ENCODE measurements around the gene PTPN21.

The PTPN21 gene

DNA sequence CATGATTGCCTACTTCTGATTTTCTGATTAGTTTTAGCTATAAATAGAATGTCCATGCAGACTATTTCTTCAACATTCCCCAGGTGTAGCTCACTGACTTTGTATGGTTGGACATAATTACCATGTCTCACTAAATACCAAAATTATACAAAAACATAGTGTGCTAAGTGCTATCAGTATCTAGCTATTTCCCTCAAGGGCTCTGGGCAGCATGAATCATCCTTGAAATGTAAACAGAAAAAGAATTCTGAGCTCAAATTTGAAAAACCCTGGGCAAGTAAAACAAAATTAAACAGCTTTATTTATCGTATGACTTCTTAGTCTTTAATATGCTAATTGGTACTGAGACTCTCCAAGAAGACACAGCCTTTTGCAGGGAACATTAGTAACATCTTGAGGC is 86.4 kb downstream of the PTPN21 start:
- peak; percentile 47 for DNase-seq (ENCODE audit: low read depth)

GRCh38 chr14:88463318-88463717 is 91.5 kb downstream of the PTPN21 start:
- no peak for DNase-seq (ENCODE audit: low read depth)

DNA sequence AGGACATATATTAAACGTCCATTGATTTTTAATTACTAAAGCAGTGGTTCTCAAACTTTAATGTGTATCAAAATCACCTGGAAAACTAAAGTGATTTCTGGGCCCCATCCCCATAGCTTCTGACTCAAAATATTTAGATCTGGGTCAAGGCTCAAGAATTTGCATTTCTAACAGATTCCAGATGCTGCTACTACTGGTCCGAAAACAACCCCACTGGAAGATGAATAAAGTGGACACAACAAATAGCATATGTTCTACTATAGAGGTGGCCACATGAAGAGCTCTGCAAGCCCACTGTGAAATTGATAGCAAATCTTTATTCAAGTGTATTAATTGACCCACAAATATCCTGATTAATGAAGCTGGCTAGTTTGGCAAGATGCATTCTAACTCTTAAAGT is 99.9 kb downstream of the PTPN21 start:
- no peak for DNase-seq (ENCODE audit: low read depth)

GRCh38 chr14:88452231-88452630 is 102.6 kb downstream of the PTPN21 start:
- no peak for DNase-seq (ENCODE audit: low read depth)

GRCh38 chr14:88439088-88439487 is 115.7 kb downstream of the PTPN21 start:
- no peak for DNase-seq (ENCODE audit: low read depth)

GRCh38 chr14:88437658-88438057 is 117.1 kb downstream of the PTPN21 start:
- DNase-seq (ENCODE audit: low read depth), result no peak

DNA sequence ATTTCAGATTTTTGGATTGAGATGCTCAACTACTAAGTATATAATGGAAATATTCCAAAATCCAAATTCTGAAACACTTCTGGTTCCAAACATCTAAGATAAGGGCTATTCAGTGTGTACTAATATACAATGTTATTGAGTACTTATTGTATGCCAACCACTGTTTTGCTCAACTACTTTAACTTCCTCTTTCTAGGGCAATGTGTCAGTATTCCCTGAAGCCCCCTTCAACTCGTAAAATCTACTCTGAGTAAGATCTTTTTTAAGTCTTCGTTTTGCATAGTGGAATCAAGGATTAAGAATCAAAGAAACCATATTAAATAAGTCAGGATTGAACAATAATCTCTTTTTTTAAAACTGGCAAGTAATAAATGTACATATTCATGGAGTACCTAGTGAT is 123.8 kb downstream of the PTPN21 start:
- no peak for DNase-seq (ENCODE audit: low read depth)

- no peak for DNase-seq (ENCODE audit: low read depth)
These were observed 128.5 kb downstream of the PTPN21 start for GRCh38 chr14:88426271-88426670.

GRCh38 chr14:88424573-88424972 is 130.2 kb downstream of the PTPN21 start:
- peak; percentile 44 for DNase-seq (ENCODE audit: low read depth)

GRCh38 chr14:88422919-88423650 is 131.7 kb downstream of the PTPN21 start:
- peak; percentile 54 for DNase-seq (ENCODE audit: low read depth)

DNA sequence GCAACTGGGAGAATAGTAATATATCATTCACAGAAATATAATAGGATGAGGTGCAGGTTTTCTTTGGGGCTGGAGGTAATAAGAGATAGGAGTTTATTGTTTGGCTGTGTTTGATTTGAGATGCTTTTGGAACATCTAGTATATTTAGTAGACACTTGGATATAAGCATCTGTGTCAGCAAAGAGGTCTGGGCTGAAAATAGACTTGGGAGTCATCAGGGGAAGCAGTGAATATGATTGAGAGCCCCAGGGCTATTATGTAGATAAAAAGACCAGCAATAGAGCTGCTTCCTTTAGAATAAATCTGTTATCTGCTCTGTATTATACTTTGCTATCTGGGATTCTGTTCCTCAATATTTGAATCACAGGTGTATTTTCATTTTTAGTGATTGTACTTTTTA is 132.8 kb downstream of the PTPN21 start:
- DNase-seq (ENCODE audit: low read depth), result no peak

- peak; percentile 76 for DNase-seq (ENCODE audit: low read depth)
These were observed 133.5 kb downstream of the PTPN21 start for GRCh38 chr14:88421286-88421685.

DNA sequence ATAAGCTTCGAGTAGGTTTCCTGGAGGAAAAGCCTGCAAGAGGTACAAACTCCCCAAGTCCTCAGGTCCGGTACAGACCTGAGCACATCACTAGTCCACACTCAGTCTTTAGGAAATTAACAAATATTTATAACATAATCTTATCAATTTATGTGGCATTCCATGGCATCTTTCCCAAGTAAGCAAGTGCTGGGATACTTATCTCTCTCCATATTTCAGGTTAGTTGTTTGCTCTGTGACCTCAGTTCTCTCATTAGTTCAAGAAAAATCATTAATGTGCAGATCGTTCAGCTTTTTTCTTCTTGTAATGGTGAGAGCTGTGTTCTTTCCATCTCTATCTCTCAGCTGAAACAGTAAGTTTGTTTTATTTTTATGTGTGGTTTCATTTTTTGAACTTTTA is 134.6 kb downstream of the PTPN21 start:
- no peak for DNase-seq (ENCODE audit: low read depth)

DNA sequence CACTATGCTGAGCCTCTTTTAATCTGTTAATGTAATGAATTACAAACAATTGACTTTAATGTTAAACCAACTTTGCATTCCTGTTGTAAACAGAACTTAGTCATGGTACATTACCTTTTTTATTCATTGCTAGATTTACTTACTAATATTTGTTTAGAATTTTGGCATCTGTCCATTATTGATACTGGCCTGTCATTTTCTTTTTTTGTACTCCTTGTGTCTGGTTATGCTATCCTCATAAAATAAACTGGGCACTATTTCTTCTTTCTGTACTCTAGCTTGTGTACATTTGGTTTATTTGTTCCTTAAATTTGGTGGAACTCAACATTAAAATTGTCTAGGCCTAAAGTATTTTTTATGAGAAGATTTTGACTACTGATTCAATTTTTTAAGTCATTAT is 137.2 kb downstream of the PTPN21 start:
- no peak for DNase-seq (ENCODE audit: low read depth)

Measured in GM04503 (cell line).